ENCODE data around the gene OSBPL9. TPM values are rescaled to one million over a fixed set of nuclear protein-coding genes. Genes with fewer than 3 reads are reported as not detected.

OSBPL9 gene
- total RNA-seq, 1 experiment from 2014 or later = 52.6 TPM

GRCh38 chr1:51724797-51725196 lies 107.9 kb downstream of the OSBPL9 start:
- RAD21 ChIA-PET (ENCODE audit: low non-redundant PET in 1 of 2, low total read pairs in 2 of 2, uncharacterized antibody in 2 of 2, unreplicated experiment in 2 of 2) = no interaction called here
- no peaks in the 10 kb centered on the region for H4K20me1 ChIP-seq (ENCODE audit: insufficient read depth)
- H3K9ac ChIP-seq (ENCODE audit: low read length) = no peak overlapping the region
- intact Hi-C loops (cut with micrococcal nuclease) = no loop called here
- ATAC-seq (no peak), DNase-seq (ENCODE audit: low read depth, low spot score) (no peak)
- no peak overlapping the region for H2AFZ ChIP-seq (ENCODE audit: low read depth, low read length, poor library complexity, severe bottlenecking)
- H3K27ac ChIP-seq (ENCODE audit: low read depth, low read length) = no peak overlapping the region
- no peaks in the 10 kb centered on the region for H3K9me2 ChIP-seq (ENCODE audit: insufficient read depth)
- TF ChIP-seq SIN3A (IDR thresholded peaks at IDR 0.05; ENCODE audit: low read depth) (no peak), JUND (IDR thresholded peaks at IDR 0.05) (no peak), EZH2phosphoT487 (IDR thresholded peaks at IDR 0.05; ENCODE audit: borderline replicate concordance) (no peak), SP1 (IDR thresholded peaks at IDR 0.05; ENCODE audit: low read depth) (no peak), POLR2AphosphoS5 (IDR thresholded peaks at IDR 0.05; ENCODE audit: low read depth, low read length) (no peak), ZFX (IDR thresholded peaks at IDR 0.05) (no peak), POLR2A (IDR thresholded peaks at IDR 0.05; ENCODE audit: borderline replicate concordance, extremely low read depth, insufficient read depth, insufficient read length) (no peak), YY1 (IDR thresholded peaks at IDR 0.05; ENCODE audit: extremely low read depth, insufficient replicate concordance, low read depth, low read length) (no peak), CTCF (IDR thresholded peaks at IDR 0.05 in 2 of 3, conservative IDR thresholded peaks at IDR 0.05 in 1 of 3; ENCODE audit: borderline replicate concordance in 1 of 3, insufficient read depth in 1 of 3, low read depth in 2 of 3, low read length in 2 of 3) (no peak), SRF (IDR thresholded peaks at IDR 0.05; ENCODE audit: low read depth) (no peak), ATF3 (IDR thresholded peaks at IDR 0.05) (no peak), FOSL1 (IDR thresholded peaks at IDR 0.05; ENCODE audit: low read depth) (no peak), RAD21 (IDR thresholded peaks at IDR 0.05; ENCODE audit: low read depth) (no peak)
- no peaks in the 10 kb centered on the region for H3K36me3 ChIP-seq (ENCODE audit: control insufficient read depth in 1 of 2, insufficient read depth in 2 of 2, low read length in 2 of 2)
- H3K4me1 ChIP-seq (ENCODE audit: control insufficient read depth in 1 of 2, insufficient read depth in 2 of 2, low read length in 2 of 2) = peaks cover 6 to 11% of the 10 kb centered on the region in 2 experiments; a peak in 3 of 4 replicates
- POLR2A ChIA-PET = no interaction called here
- H3K4me3 ChIP-seq (replicated peaks in 1 of 2; ENCODE audit: low read depth in 1 of 2, low read length in 2 of 2) = no peak overlapping the region
- H3K4me2 ChIP-seq (ENCODE audit: low read length) = no peak overlapping the region
- no peaks in the 10 kb centered on the region for H3K27me3 ChIP-seq (ENCODE audit: insufficient read depth, low read length)
- no peaks in the 10 kb centered on the region for H3K9me3 ChIP-seq (ENCODE audit: control insufficient read depth in 1 of 2, insufficient read depth in 1 of 2, low read depth in 1 of 2, low read length in 2 of 2)
- CTCF ChIA-PET = no interaction called here
- BruUV-seq (replicated peaks) = no TSS peak
- H3K79me2 ChIP-seq (ENCODE audit: insufficient read depth, low read length) = no peaks in the 10 kb centered on the region
